ENCODE results near the gene SLC22A14. TPM values are rescaled to one million over a fixed set of nuclear protein-coding genes. Genes with fewer than 3 reads are reported as not detected.

SLC22A14 gene
- total RNA-seq, 1 donor from 2014 or later: 0.24 TPM

DNA sequence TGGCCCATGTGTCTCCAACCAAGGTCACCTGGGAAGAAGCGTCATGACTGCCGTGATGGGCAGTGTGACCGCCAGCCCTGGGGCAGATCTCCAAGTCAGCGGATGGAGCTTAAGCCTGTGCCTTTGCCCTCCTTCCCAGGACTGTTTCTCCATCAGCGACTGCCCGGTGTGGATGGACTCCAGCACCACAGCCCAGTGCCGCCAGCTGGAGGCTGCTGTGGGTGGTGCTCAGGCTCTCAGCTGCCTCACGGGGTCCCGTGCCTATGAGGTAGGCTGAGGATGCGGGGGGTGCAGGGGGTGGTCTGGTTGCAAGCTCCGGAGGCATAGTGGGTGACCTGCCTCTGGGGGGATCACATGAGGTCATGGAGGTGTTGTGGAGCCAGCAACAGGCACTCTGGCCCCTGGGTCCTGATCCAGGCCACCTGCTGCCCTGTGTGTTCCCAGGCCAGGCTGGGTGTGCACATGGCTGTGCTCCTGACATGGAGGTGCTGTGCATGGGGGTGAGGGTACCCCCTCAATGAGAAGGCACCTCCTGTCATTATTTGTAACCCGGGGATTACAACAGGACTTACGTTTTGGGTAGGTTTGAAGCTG lies 83.5 kb downstream of the SLC22A14 start:
- DNase-seq (ENCODE audit: low spot score): no peak
- intact Hi-C loops (cut with DNase I): no loop called here

GRCh38 chr3:38366082-38366481 lies 84.0 kb downstream of the SLC22A14 start:
- intact Hi-C loops (cut with DNase I): no loop called here

DNA sequence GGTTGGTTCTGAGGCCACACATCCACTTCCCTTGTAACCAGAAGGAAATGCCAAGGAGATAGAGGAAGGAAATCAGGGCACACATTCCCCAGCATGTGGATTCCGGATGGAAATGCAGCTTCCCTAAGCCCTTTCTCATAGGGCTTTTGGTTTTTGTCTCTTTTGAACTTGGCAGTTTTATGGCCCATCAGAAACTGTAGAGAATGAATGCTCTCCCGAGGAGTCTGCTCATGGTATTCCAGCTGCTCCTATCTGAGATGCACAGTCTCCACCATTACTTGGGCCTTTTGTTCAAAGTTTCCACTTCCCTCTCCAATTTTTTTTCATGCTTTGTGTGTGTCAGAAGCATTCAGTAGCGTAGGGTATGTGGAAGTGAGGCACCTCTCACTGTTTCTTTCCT lies 85.7 kb downstream of the SLC22A14 start:
- intact Hi-C loops (cut with DNase I): no loop called here
- DNase-seq (ENCODE audit: low spot score): no peak

More at GRCh38 chr3:38366082-38366481, 84.0 kb downstream of the SLC22A14 start:
- no peak for DNase-seq (ENCODE audit: low spot score)

Other genes starting within 250 kb of the SLC22A14 start
- 0.22 TPM for gene DLEC1, start 243.1 kb upstream of the SLC22A14 start, total RNA-seq
- gene ACAA1, start 145.2 kb upstream of the SLC22A14 start, total RNA-seq: 86.8 TPM
- 8.5 TPM for gene MYD88, start 143.6 kb upstream of the SLC22A14 start, total RNA-seq
- gene OXSR1, start 116.8 kb upstream of the SLC22A14 start, total RNA-seq: 30.6 TPM
- gene SLC22A13, start 16.5 kb upstream of the SLC22A14 start, total RNA-seq: 0.22 TPM
- gene XYLB, start 64.5 kb downstream of the SLC22A14 start, total RNA-seq: 0.46 TPM
- gene ACVR2B, start 171.6 kb downstream of the SLC22A14 start, total RNA-seq: 6.3 TPM
- gene EXOG, start 214.0 kb downstream of the SLC22A14 start, total RNA-seq: 38.6 TPM

Measured in cardiac septum (tissue), 1 donor.